AG09319 (cell line): ENCODE measurements around the gene ERG28.

Source experiments
- DNase-seq: peaks from one replicate; pipeline ENCODE4 v3.0.0-alpha.2; 2010; ENCODE audit warnings: low read depth; ENCODE audit errors: extremely low read depth
- CTCF ChIP-seq: IDR thresholded peaks from 2 replicates; pipeline ENCODE4 v1.5.1; 2011; ENCODE audit warnings: low read depth, mild to moderate bottlenecking, inconsistent platforms, low read length, moderate library complexity

Gene ERG28

GRCh38 chr14:75636100-75636692 is 24.5 kb downstream of the ERG28 start:
- TF ChIP-seq CTCF = no peak
- DNase-seq = no peak

- DNase-seq = no peak
- no peak for TF ChIP-seq CTCF
These were observed 25.8 kb downstream of the ERG28 start for GRCh38 chr14:75634848-75635247.

- TF ChIP-seq CTCF = no peak
- DNase-seq = no peak
These were observed 29.2 kb downstream of the ERG28 start for GRCh38 chr14:75631453-75631831.

GRCh38 chr14:75630695-75631452 is 29.8 kb downstream of the ERG28 start:
- TF ChIP-seq CTCF = no peak
- no peak for DNase-seq

- no peak for DNase-seq
- no peak for TF ChIP-seq CTCF
These were observed 31.9 kb downstream of the ERG28 start for GRCh38 chr14:75628816-75629215.

GRCh38 chr14:75627406-75627805 is 33.3 kb downstream of the ERG28 start:
- DNase-seq = no peak
- TF ChIP-seq CTCF = no peak

GRCh38 chr14:75626863-75627262 is 33.8 kb downstream of the ERG28 start:
- no peak for TF ChIP-seq CTCF
- DNase-seq = no peak
